Kidney (tissue), 14 donors: Measurements from ENCODE around the gene ZFYVE26. TPM values are rescaled to one million over a fixed set of nuclear protein-coding genes. Genes with fewer than 3 reads are reported as not detected.

Experiments
- DNase-seq, 5 donors: peaks; one replicate each; pipeline ENCODE4 v3.0.0-alpha.2; 2013 to 2020
- FAIRE-seq: peaks from 2 replicates; lab custom pipeline; 2012; peaks lifted over from hg19 to GRCh38; lab: Jason Lieb, UNC
- H3K27ac ChIP-seq, 2 donors: one replicate each; pipeline ENCODE4 v1.7.0; 2013; ENCODE audit warnings: low read depth in 2 of 2, low read length in 2 of 2, inconsistent platforms in 1 of 2
- H3K27me3 ChIP-seq: one replicate; pipeline ENCODE4 v1.7.1; 2013; ENCODE audit warnings: low read length, inconsistent platforms; ENCODE audit not compliant: control insufficient read depth, insufficient read depth
- H3K36me3 ChIP-seq, 3 donors: one replicate each; pipeline versions ENCODE4 v1.7.0 to v1.7.1; 2013; ENCODE audit warnings: low read length in 3 of 3, control low read depth in 1 of 3, inconsistent platforms in 1 of 3; ENCODE audit not compliant: insufficient read depth in 3 of 3, control insufficient read depth in 2 of 3
- H3K4me1 ChIP-seq, 3 donors: one replicate each; pipeline versions ENCODE4 v1.7.0 to v1.7.1; 2013; ENCODE audit warnings: low read length in 3 of 3, inconsistent platforms in 1 of 3, low read depth in 1 of 3; ENCODE audit not compliant: control insufficient read depth in 2 of 3, insufficient read depth in 2 of 3
- H3K4me3 ChIP-seq, 3 donors: one replicate each; pipeline versions ENCODE4 v1.7.0 to v1.8.1; 2013; ENCODE audit warnings: low read length in 3 of 3, control low read depth in 1 of 3, inconsistent platforms in 1 of 3
- H3K9ac ChIP-seq, 3 donors: one replicate each; pipeline versions ENCODE4 v1.7.0 to v1.7.1; 2013; ENCODE audit warnings: low read length in 3 of 3, control low read depth in 1 of 3, inconsistent platforms in 1 of 3
- H3K9me3 ChIP-seq, 3 donors: one replicate each; pipeline versions ENCODE4 v1.7.0 to v1.7.1; 2013; ENCODE audit warnings: low read length in 3 of 3, control low read depth in 1 of 3, inconsistent platforms in 1 of 3; ENCODE audit not compliant: control insufficient read depth in 2 of 3, insufficient read depth in 1 of 3
- intact Hi-C: fragments of 100-400 bp; cut with DNase I; formaldehyde crosslinking; loops from one replicate; pipeline ENCODE4 v1.11.1; 2022
- polyA plus RNA-seq: library from polyadenylated mRNA; stranded (reverse); fragments of 350-450 nt; fragmentation: Illumina TruSeq; extraction: RNeasy Lipid Tissue Mini Kit (QIAGEN cat#74804); gene quantifications from one replicate; pipeline ENCODE4 v1.2.3, GENCODE V29; 2014; ENCODE audit warnings: low read depth, low replicate concordance; ENCODE audit not compliant: insufficient read depth
- total RNA-seq: library from RNA; stranded (reverse); fragmentation: NEBNext Ultra II Directional; extraction: Animal tissue kit (Norgen Biotek cat#: 25700); gene quantifications from one replicate; pipeline ENCODE4 v1.2.1, GENCODE V29; 2021
- TF ChIP-seq, protein P1 (sequence below): IDR thresholded peaks from 3 replicates; pipeline ENCODE4 v1.5.1; 2012; ENCODE audit warnings: mild to moderate bottlenecking, moderate library complexity, borderline replicate concordance; ENCODE audit not compliant: insufficient read depth; ENCODE audit errors: extremely low read depth
- donor health status: control.
- donor health status: control.
- donor health status: control.
- donor health status: control.
- donor health status: control.
- donor health status: DM: yes; HTN: yes; CAD: no.
- donor health status: Normal renal cell carcinoma (clear cell type).

Gene ZFYVE26
- total and polyA plus RNA-seq, 2 donors from 2014 or later = 4.2 to 25.3 TPM

DNA sequence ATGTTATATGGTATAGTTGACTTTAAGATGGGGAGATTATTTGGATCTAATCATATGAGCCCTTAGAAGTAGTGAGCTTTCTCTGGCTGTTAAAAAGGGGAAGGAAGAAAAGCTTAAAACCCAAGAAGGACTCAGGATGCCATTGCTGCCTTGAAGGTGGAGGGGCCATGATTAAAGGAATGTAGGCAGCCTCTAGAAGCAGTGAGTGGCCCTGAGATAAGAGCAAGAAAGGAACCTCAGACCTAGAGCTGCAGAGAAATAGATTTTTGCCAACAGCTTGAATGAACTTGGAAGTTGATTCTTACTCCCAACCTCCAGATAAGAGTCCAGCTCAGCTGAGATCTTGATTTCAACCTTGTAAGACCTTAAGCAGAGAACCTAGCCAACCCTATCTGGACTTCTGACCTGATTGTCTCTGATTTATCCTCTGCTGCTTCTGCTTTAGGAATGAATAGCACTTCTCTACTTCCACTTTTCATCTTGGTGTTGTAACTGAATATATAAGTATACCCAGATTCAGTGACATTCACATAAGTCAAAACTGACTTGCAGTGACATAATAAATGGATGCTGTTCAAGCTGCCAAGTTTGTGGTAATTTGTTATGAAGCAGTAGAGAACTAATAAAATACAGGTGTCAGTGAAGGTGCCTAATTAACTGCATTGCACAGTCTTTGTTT lies 36.7 kb upstream of the ZFYVE26 start:
- no peaks in the 10 kb centered on the region for H3K27me3 ChIP-seq
- H3K27ac ChIP-seq = no peak overlapping the region
- no peak overlapping the region for H3K4me3 ChIP-seq
- no peaks in the 10 kb centered on the region for H3K9me3 ChIP-seq
- DNase-seq (no peak), FAIRE-seq (no peak)
- H3K4me1 ChIP-seq = no peaks in the 10 kb centered on the region
- TF ChIP-seq, protein P1, sequence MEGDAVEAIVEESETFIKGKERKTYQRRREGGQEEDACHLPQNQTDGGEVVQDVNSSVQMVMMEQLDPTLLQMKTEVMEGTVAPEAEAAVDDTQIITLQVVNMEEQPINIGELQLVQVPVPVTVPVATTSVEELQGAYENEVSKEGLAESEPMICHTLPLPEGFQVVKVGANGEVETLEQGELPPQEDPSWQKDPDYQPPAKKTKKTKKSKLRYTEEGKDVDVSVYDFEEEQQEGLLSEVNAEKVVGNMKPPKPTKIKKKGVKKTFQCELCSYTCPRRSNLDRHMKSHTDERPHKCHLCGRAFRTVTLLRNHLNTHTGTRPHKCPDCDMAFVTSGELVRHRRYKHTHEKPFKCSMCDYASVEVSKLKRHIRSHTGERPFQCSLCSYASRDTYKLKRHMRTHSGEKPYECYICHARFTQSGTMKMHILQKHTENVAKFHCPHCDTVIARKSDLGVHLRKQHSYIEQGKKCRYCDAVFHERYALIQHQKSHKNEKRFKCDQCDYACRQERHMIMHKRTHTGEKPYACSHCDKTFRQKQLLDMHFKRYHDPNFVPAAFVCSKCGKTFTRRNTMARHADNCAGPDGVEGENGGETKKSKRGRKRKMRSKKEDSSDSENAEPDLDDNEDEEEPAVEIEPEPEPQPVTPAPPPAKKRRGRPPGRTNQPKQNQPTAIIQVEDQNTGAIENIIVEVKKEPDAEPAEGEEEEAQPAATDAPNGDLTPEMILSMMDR = no peak
- H3K9ac ChIP-seq = no peak overlapping the region
- intact Hi-C loops = no loop called here
- no peaks in the 10 kb centered on the region for H3K36me3 ChIP-seq

DNA sequence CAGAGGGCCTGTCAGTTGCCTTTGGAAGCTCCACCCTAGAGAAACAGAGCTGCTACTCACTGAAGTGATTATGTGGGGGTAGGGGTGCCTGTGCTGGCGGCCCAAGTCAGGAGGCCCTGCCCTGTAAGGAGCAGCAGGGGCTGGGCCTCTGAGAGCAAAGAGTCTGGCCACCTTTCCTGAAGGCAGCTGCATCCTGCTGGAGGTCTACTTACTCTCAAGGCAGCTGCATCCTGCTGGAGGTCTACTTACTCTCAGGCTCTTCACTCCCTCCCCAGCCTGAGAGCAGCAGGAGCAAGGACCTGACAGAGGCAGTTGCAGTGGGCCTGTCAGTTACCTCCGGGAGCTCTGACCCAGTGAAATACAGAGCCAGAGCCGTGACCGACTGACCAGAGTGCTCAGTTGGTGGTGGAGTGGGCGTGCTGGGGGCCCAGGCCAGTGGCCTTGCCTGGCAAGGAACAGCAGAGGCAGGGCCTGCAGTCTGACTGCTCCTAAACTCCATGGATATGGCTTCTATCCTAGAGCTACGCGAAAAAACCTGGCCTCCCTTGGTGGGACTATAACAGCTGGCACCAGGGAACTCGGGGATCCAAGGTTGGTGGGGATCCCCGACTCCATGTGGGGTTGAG lies 35.5 kb upstream of the ZFYVE26 start:
- Histone ChIP-seq H3K9me3 (no peaks in the 10 kb centered on the region), H3K27ac (no peak overlapping the region), H3K27me3 (no peaks in the 10 kb centered on the region), H3K36me3 (no peaks in the 10 kb centered on the region), H3K9ac (no peak overlapping the region), H3K4me1 (no peaks in the 10 kb centered on the region), H3K4me3 (no peak overlapping the region)
- FAIRE-seq (no peak), DNase-seq (peak in 1 of 5 donors; percentile 34)
- TF ChIP-seq, protein P1 = no peak
- intact Hi-C loops = no loop called here

DNA sequence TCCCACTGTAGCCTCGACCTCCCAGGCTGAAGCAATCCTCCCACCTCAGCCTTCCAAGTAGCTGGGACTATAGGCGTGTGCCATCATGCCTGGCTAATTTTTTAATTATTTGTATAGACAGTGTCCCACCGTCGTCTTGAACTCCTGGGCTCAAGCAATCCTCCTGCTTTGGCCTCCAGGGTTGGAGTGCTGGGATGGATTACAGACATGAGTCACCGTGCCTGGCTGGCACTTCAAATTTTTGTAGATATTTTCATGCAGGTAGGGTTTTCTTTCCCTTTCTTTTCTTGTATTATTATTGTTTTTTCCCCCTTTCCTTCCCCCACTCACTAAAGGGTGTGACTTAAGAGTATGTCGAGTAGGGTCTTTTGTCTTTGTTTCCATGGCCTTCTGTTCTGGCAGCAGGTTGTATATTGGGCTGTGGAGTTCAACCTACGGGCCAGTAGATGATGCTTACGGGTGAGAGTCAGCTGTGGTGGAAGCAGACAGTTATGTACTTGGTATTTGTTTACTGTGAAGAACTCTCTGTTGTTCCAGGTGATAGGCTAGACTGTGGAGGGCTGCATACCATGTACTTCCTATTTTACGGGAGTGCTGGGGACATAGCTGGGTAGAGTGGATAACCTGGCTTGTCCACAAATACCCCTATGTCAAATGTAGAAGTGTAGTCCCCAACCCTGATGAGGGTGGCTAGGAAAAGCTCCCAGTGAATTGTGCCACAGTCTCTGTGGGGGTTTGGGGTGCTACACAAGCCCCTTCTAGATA lies 33.9 kb upstream of the ZFYVE26 start:
- no peaks in the 10 kb centered on the region for H3K27me3 ChIP-seq
- FAIRE-seq (no peak), DNase-seq (no peak)
- no peaks in the 10 kb centered on the region for H3K36me3 ChIP-seq
- TF ChIP-seq, protein P1 = no peak
- H3K9me3 ChIP-seq = no peaks in the 10 kb centered on the region
- intact Hi-C loops = no loop called here
- H3K9ac ChIP-seq = no peak overlapping the region
- no peak overlapping the region for H3K27ac ChIP-seq
- no peak overlapping the region for H3K4me3 ChIP-seq
- no peaks in the 10 kb centered on the region for H3K4me1 ChIP-seq
